ENCODE results near the gene EXOC2. TPM values are rescaled to one million over a fixed set of nuclear protein-coding genes. Genes with fewer than 3 reads are reported as not detected.

EXOC2 gene
- total and polyA plus RNA-seq, 10 donors = 7.0 to 32.8 (median 25.3) TPM

GRCh38 chr6:679282-679681 lies 13.7 kb downstream of the EXOC2 start:
- WGBS, 5 donors = 78 to 91% (median 78%) methylated on average over 9 of the region's 9 CpGs
- no peak for TF ChIP-seq POLR2A (IDR thresholded peaks at IDR 0.05)

GRCh38 chr6:678520-678919 lies 14.4 kb downstream of the EXOC2 start:
- Histone ChIP-seq H3K4me3 (no peak overlapping the region), H3K9me3 (no peaks in the 10 kb centered on the region), H3K4me1 (peaks cover 0 to 54% (median 11%) of the 10 kb centered on the region in 6 donors), H3K27ac (no peak overlapping the region), H3K27me3 (replicated peaks in 1 of 7) (no peaks in the 10 kb centered on the region), H3K36me3 (no peaks in the 10 kb centered on the region)
- 71 to 87% (median 79%) methylated on average over 3 of the region's 3 CpGs for WGBS, 5 donors
- no peak for TF ChIP-seq POLR2AphosphoS5 (IDR thresholded peaks at IDR 0.05)
- no peak for TF ChIP-seq CTCF (IDR thresholded peaks at IDR 0.05 in 8 of 11, conservative IDR thresholded peaks at IDR 0.05 in 3 of 11)
- TF ChIP-seq POLR2A (IDR thresholded peaks at IDR 0.05) = no peak
- intact Hi-C loops (cut with DNase I; ENCODE audit: low total_unique reads) = no loop called here
- DNase-seq = no peak

More at GRCh38 chr6:679282-679681, 13.7 kb downstream of the EXOC2 start:
- Histone ChIP-seq H3K4me3 (no peak overlapping the region), H3K27me3 (replicated peaks in 1 of 7) (no peaks in the 10 kb centered on the region), H3K4me1 (peaks cover 0 to 62% (median 18%) of the 10 kb centered on the region in 6 donors), H3K9me3 (no peaks in the 10 kb centered on the region), H3K36me3 (no peaks in the 10 kb centered on the region), H3K27ac (no peak overlapping the region)
- intact Hi-C loops (cut with DNase I; ENCODE audit: low total_unique reads) = no loop called here
- no peak for DNase-seq

DNA sequence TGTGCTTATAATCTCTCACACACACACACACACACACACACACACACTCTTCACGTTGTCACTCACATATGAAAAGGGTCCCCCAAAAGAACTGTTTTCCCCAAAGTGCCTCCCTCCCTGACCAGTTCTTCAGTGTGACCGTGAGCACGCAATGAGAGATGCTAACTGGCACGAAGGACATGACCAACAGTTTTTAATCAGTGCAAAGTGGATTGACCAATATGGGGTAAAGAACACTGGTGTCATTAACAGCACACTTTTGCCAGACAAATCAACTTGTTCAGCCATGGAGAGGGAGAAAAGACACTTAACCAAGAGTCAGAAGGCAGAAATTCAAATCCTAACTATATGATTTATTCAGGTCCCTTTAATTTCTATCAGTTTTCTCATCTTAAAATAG lies 15.0 kb downstream of the EXOC2 start:
- Histone ChIP-seq H3K27ac (no peak overlapping the region), H3K4me3 (no peak overlapping the region), H3K36me3 (no peaks in the 10 kb centered on the region), H3K27me3 (replicated peaks in 1 of 7) (no peaks in the 10 kb centered on the region), H3K9me3 (no peaks in the 10 kb centered on the region), H3K4me1 (peaks cover 0 to 48% (median 10%) of the 10 kb centered on the region in 6 donors)
- WGBS, 5 donors = 94 to 99% (median 98%) methylated on average over 4 of the region's 4 CpGs
- TF ChIP-seq CTCF (IDR thresholded peaks at IDR 0.05 in 8 of 11, conservative IDR thresholded peaks at IDR 0.05 in 3 of 11) (no peak), POLR2AphosphoS5 (IDR thresholded peaks at IDR 0.05) (no peak), POLR2A (IDR thresholded peaks at IDR 0.05) (no peak)
- no peak for DNase-seq
- intact Hi-C loops (cut with DNase I; ENCODE audit: low total_unique reads) = no loop called here

DNA sequence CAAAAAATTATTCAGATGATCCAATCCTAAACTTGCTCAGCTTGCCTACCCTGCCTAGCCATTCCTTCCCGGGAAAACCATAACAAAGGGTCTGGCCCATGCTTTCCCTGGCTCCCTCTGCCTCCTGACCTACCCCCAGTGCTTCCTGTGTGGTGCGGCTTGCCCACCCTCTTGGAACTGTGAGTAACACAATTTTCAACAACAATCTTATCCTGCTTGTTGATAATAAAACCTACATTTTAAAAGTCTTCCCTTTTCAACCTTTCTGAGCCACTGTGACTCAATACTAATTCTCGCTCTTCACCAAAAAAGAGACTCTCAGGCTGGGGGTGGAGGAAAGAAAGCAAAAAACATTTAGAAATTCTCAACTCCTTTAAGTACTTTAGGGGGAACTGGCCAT lies 18.0 kb downstream of the EXOC2 start:
- peaks cover 0 to 20% (median 3%) of the 10 kb centered on the region in 6 donors for H3K4me1 ChIP-seq
- WGBS, 5 donors = 79 to 93% (median 92%) methylated on average over 3 of the region's 3 CpGs
- intact Hi-C loops (cut with DNase I; ENCODE audit: low total_unique reads) = no loop called here
- TF ChIP-seq POLR2A (IDR thresholded peaks at IDR 0.05) = no peak
- TF ChIP-seq CTCF (IDR thresholded peaks at IDR 0.05 in 8 of 11, conservative IDR thresholded peaks at IDR 0.05 in 3 of 11) = no peak
- no peak for TF ChIP-seq POLR2AphosphoS5 (IDR thresholded peaks at IDR 0.05)
- no peaks in the 10 kb centered on the region for H3K27me3 ChIP-seq (replicated peaks in 1 of 7)
- peaks cover 0 to 3% (median 0%) of the 10 kb centered on the region in 6 donors for H3K36me3 ChIP-seq
- no peak overlapping the region for H3K27ac ChIP-seq
- no peak for DNase-seq
- no peak overlapping the region for H3K4me3 ChIP-seq
- H3K9me3 ChIP-seq = peaks cover 0 to 6% (median 0%) of the 10 kb centered on the region in 8 donors

DNA sequence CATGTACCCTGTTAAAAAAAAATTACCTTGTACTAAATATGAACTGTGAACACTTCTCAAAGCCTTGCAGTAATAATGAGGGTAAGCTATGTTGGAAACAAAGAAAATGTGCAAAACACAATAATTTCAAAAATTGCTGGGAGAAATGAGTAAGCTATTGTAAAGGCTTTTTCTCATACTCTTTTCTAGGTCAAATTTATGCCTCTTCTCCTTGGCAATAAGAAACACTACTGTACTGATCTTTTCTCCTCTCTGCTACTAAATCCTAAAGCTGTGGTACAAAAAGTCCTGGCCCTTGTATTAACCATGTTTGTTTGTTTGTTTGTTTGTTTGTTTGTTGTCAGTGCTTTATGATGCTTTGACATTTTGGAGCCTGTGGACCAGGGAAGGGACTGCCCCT lies 18.5 kb downstream of the EXOC2 start:
- intact Hi-C loops (cut with DNase I; ENCODE audit: low total_unique reads) = no loop called here
- TF ChIP-seq CTCF (IDR thresholded peaks at IDR 0.05 in 8 of 11, conservative IDR thresholded peaks at IDR 0.05 in 3 of 11) = no peak
- TF ChIP-seq POLR2AphosphoS5 (IDR thresholded peaks at IDR 0.05) = no peak
- no peak for TF ChIP-seq POLR2A (IDR thresholded peaks at IDR 0.05)
- Histone ChIP-seq H3K27ac (no peak overlapping the region), H3K4me3 (no peak overlapping the region), H3K4me1 (peaks cover 0 to 15% (median 0%) of the 10 kb centered on the region in 6 donors), H3K27me3 (replicated peaks in 1 of 7) (no peaks in the 10 kb centered on the region), H3K36me3 (peaks cover 0 to 8% (median 0%) of the 10 kb centered on the region in 6 donors), H3K9me3 (peaks cover 0 to 6% (median 0%) of the 10 kb centered on the region in 8 donors)
- DNase-seq = no peak

Measured in spleen (tissue), 11 donors.